KMS-11 (cell line): ENCODE data around the gene PPP1R15A.
"Not testable (repeated sequence)": the region's sequence is repeated elsewhere in the genome, so short reads cannot be mapped to it uniquely, and the experiment has no call there.

Experiments used
- H2AFZ ChIP-seq: fragments of 200-600 bp; sonication (generic); 2 replicates; pipeline ENCODE4 v1.6.1; 2016; ENCODE audit warnings: antibody characterized with exemption, mixed run types, low read depth
- H3K27ac ChIP-seq: fragments of 200-600 bp; sonication (generic); 2 replicates; pipeline ENCODE4 v1.6.1; 2016; ENCODE audit warnings: mild to moderate bottlenecking, mixed run types
- H3K27me3 ChIP-seq: fragments of 200-600 bp; sonication (generic); 2 replicates; pipeline ENCODE4 v1.6.1; 2017; ENCODE audit warnings: mild to moderate bottlenecking, low read depth, mixed run types, moderate library complexity; ENCODE audit not compliant: insufficient read depth
- H3K36me3 ChIP-seq: fragments of 200-600 bp; sonication (generic); 2 replicates; pipeline ENCODE4 v1.6.1; 2017; ENCODE audit warnings: mild to moderate bottlenecking, mixed run types; ENCODE audit not compliant: insufficient read depth
- H3K4me1 ChIP-seq: fragments of 200-600 bp; sonication (generic); 2 replicates; pipeline ENCODE4 v1.6.1; 2016; ENCODE audit warnings: mild to moderate bottlenecking, low read depth, mixed run types; ENCODE audit not compliant: poor library complexity, severe bottlenecking
- H3K4me2 ChIP-seq: fragments of 200-600 bp; sonication (generic); 2 replicates; pipeline ENCODE4 v1.7.0; 2016; ENCODE audit warnings: mild to moderate bottlenecking, mixed run types
- H3K4me3 ChIP-seq: fragments of 200-600 bp; sonication (generic); IDR thresholded peaks from 2 replicates; pipeline ENCODE4 v1.6.1; 2017; ENCODE audit warnings: low read depth, low read length, mixed read lengths; ENCODE audit not compliant: insufficient read depth
- H3K79me2 ChIP-seq: fragments of 200-600 bp; sonication (generic); 2 replicates; pipeline ENCODE4 v1.6.1; 2016; ENCODE audit warnings: low read depth, mixed run types; ENCODE audit not compliant: insufficient read depth
- H3K9ac ChIP-seq: fragments of 200-600 bp; sonication (generic); 2 replicates; pipeline ENCODE4 v1.6.1; 2016; ENCODE audit warnings: mild to moderate bottlenecking, mixed run types
- H4K20me1 ChIP-seq: fragments of 200-600 bp; sonication (generic); 2 replicates; pipeline ENCODE4 v1.6.1; 2016; ENCODE audit warnings: mild to moderate bottlenecking, mixed run types; ENCODE audit not compliant: insufficient read depth
- CTCF ChIP-seq: fragments of 200-600 bp; sonication (generic); conservative IDR thresholded peaks from 2 replicates; pipeline ENCODE4 v1.6.1; 2017; ENCODE audit warnings: low read depth, mild to moderate bottlenecking, antibody characterized with exemption, low read length, moderate library complexity, mixed read lengths

The PPP1R15A gene

GRCh38 chr19:48879025-48879637, 6.9 kb downstream of the PPP1R15A start:
- H3K4me3 ChIP-seq, result no peak overlapping the region
- H3K9ac ChIP-seq, result no peak overlapping the region
- peaks cover 43% of the 10 kb centered on the region for H3K4me1 ChIP-seq
- H3K4me2 ChIP-seq, result no peak overlapping the region
- no peaks in the 10 kb centered on the region for H3K36me3 ChIP-seq
- H3K27me3 ChIP-seq, result no peaks in the 10 kb centered on the region
- H2AFZ ChIP-seq, result no peak overlapping the region
- peaks cover 7% of the 10 kb centered on the region for H3K79me2 ChIP-seq
- no peaks in the 10 kb centered on the region for H4K20me1 ChIP-seq
- no peak overlapping the region for H3K27ac ChIP-seq
- no peak for TF ChIP-seq CTCF

- H3K27ac ChIP-seq, H4K20me1 ChIP-seq, H3K4me2 ChIP-seq: not testable (repeated sequence)
Observed at GRCh38 chr19:48879696-48880095, 7.5 kb downstream of the PPP1R15A start.

DNA sequence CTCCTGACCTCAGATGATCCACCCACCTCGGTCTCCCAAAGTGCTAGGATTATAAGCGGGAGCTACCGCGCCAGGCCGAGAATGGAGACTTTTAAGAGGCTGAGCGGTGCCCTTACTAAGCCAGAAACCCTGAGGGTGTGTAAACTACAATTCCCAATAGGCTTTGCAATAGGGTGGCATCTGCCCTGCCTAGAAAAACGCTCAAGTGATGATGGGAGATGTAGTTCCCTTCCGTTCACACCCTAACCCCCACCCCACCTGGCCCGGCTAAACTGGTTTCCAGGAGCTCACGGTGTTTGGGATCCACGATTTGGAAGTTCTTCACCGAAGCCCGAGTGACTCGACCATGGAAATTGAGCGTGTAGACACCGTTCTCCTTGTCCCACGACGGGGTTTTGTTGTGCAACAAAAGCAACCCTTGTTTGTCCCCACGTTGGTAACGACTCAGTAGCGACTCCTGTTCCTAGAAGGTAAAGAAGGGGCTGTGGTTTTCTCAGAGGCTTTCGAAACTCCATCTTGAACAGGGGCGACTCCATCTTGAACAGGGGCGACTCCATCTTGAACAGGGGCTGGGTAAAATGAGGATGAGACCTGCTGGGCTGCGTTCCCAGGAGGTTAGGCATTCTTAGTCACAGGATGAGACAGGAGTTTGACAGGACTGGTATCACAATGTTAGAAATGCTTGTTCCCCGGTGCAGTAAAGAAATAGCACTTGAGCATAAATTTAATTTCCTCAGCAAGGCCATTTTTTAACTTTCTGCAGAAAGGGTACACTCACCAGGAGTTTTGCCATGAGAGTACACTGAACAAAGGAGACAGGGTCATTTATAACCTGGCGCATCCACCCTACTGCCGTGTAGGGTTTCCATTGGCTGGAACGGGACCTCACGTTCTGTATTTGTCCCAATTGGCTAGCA, 9.8 kb downstream of the PPP1R15A start:
- no peaks in the 10 kb centered on the region for H3K36me3 ChIP-seq
- H3K4me2 ChIP-seq, result no peak overlapping the region
- no peaks in the 10 kb centered on the region for H4K20me1 ChIP-seq
- no peak overlapping the region for H2AFZ ChIP-seq
- peaks cover 22% of the 10 kb centered on the region for H3K4me1 ChIP-seq
- no peak overlapping the region for H3K9ac ChIP-seq
- H3K79me2 ChIP-seq, result no peaks in the 10 kb centered on the region
- H3K27me3 ChIP-seq, result no peaks in the 10 kb centered on the region
- no peak for TF ChIP-seq CTCF
- no peak overlapping the region for H3K27ac ChIP-seq
- no peak overlapping the region for H3K4me3 ChIP-seq

More at GRCh38 chr19:48879696-48880095, 7.5 kb downstream of the PPP1R15A start:
- peaks cover 39% of the 10 kb centered on the region for H3K4me1 ChIP-seq
- H3K79me2 ChIP-seq, H2AFZ ChIP-seq, H3K36me3 ChIP-seq, H3K4me3 ChIP-seq, H3K27me3 ChIP-seq, H3K9ac ChIP-seq: not testable (repeated sequence)

DNA sequence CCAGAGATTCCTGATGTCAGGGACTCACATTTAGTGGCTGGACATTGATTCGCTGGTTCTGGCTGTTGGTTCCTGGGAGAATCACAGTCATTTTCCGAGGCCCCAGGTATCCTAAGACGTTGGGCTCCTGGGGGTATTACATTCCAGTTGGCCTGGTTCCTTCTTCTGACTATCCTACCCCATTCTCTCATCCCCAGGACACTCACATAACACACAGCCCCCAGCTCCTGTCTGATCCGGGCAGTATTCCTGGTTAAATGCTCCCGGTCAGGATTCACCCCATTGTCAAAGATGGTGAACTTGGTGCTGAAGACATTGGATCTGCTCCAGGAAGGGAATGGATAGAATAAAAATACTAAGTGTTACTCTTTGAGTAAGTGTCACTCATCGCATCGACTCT, 11.5 kb downstream of the PPP1R15A start:
- no peak for TF ChIP-seq CTCF

More for the DNA sequence above, 11.5 kb downstream of the PPP1R15A start:
- Histone ChIP-seq H3K4me3 (no peak overlapping the region), H2AFZ (no peak overlapping the region), H3K27ac (no peak overlapping the region), H3K9ac (no peak overlapping the region), H3K27me3 (no peaks in the 10 kb centered on the region), H3K4me1 (peaks cover 6% of the 10 kb centered on the region), H3K4me2 (no peak overlapping the region), H3K36me3 (no peaks in the 10 kb centered on the region), H3K79me2 (no peaks in the 10 kb centered on the region), H4K20me1 (no peaks in the 10 kb centered on the region)
